Right lobe of liver (tissue), 6 donors: Measurements from ENCODE around the gene ADH1C. TPM values are rescaled to one million over a fixed set of nuclear protein-coding genes. Genes with fewer than 3 reads are reported as not detected.
"Not testable (repeated sequence)": the region's sequence is repeated elsewhere in the genome, so short reads cannot be mapped to it uniquely, and the experiment has no call there.

Experiments
- ATAC-seq, 4 donors: fragments of 200-7000 bp; cut with Tn5 transposase; one replicate each; pipeline ENCODE4 v1.9.1; 2020; ENCODE audit warnings: mild to moderate bottlenecking in 4 of 4, moderate library complexity in 4 of 4
- DNase-seq, 3 donors: peaks; one replicate each; pipeline ENCODE4 v3.0.0-alpha.2; 2020
- H3K27ac ChIP-seq, 3 donors: fragments of 200-600 bp; one replicate each; pipeline ENCODE4 v1.8.0; 2022
- H3K27me3 ChIP-seq, 2 donors: fragments of 200-600 bp; one replicate each; pipeline ENCODE4 v1.8.0; 2022
- H3K36me3 ChIP-seq, 4 donors: fragments of 200-600 bp; sonication (generic) in 1 of 4; one replicate each; pipeline versions ENCODE4 v1.5.1 to v1.8.0; 2017 to 2022; ENCODE audit warnings: control low read depth in 1 of 4
- H3K4me1 ChIP-seq, 4 donors: fragments of 200-600 bp; sonication (generic) in 1 of 4; one replicate each; pipeline versions ENCODE4 v1.5.1 to v1.8.0; 2017 to 2022; ENCODE audit warnings: control low read depth in 1 of 4
- H3K4me3 ChIP-seq, 3 donors: fragments of 200-600 bp; one replicate each; pipeline ENCODE4 v1.8.0; 2022
- H3K9me3 ChIP-seq, 4 donors: fragments of 200-600 bp; sonication (generic) in 1 of 4; one replicate each; pipeline versions ENCODE4 v1.5.1 to v1.8.0; 2017 to 2022; ENCODE audit warnings: control low read depth in 1 of 4
- POLR2A ChIP-seq: fragments of 450-650 bp; IDR thresholded peaks from one replicate; pipeline ENCODE4 v1.6.1; 2017; ENCODE audit warnings: antibody characterized with exemption, mild to moderate bottlenecking
- WGBS: methylation state at CpG from one replicate; pipeline ENCODE4 v1.1.6; 2018; ENCODE audit warnings: low coverage, low lambda C conversion rate; ENCODE audit not compliant: insufficient coverage; ENCODE audit errors: missing lambda C conversion rate; 5-methylcytosine and 5-hydroxymethylcytosine counted together
- intact Hi-C, 2 donors: fragments of 100-400 bp; cut with DNase I; formaldehyde crosslinking; loops; one replicate each; pipeline versions ENCODE4 v1.11.2 to v1.14.1; 2022
- total RNA-seq, 6 experiments: library from RNA; depleted of rRNA in 2 of 6; stranded (reverse); fragments of >200 nt in 2 of 6; fragmentation: NEBNext Ultra II Directional in 3 of 6; extraction: Animal tissue kit (Norgen Biotek cat#: 25700) in 3 of 6; gene quantifications; one replicate each; pipeline versions ENCODE4 v1.1.0 to v1.2.4, GENCODE V29; 2016 to 2023
- TF ChIP-seq, protein P1 (sequence below), 4 donors: fragments of 200-600 bp in 3 of 4; fragments of 450-650 bp in 1 of 4; IDR thresholded peaks; one replicate each; pipeline versions ENCODE4 v1.5.1 to v1.8.0; 2016 to 2022; ENCODE audit warnings: antibody characterized with exemption in 4 of 4, mild to moderate bottlenecking in 2 of 4
- donor health status: DM: no; HTN: yes; CAD: no.
- donor health status: DM: no; HTN: no; CAD: no.
- donor health status: DM: no; HTN: no; CAD: no.
- donor health status: DM: no; HTN: yes; CAD: no.
- donor health status: DM: no; HTN: yes; CAD: no.

ADH1C gene
- total RNA-seq, 6 experiments from 2014 or later: 187 to 684 (median 490) TPM

DNA sequence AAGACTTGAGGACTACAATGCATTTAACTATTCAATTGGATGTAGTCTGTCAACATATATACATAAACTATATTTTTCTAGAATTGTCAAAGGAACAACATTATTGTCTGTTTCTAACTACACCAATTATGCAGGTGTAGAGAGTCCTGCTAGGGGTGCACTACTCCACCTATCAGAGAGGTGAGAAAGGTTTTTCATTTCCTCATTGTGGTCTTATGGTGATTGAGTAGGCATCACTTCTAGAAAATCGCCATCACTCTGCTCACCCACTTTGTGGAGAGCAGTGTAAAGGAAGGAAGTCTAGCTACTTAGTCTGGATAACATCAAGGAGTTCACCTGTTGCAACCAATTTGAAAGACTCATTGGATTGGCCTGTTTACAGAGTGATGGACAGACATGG lies 4.4 kb upstream of the ADH1C start:
- no peak for ATAC-seq
- 62% methylated on average over 1 of the region's 1 CpG for WGBS
- TF ChIP-seq POLR2A: no peak
- TF ChIP-seq, protein P1, sequence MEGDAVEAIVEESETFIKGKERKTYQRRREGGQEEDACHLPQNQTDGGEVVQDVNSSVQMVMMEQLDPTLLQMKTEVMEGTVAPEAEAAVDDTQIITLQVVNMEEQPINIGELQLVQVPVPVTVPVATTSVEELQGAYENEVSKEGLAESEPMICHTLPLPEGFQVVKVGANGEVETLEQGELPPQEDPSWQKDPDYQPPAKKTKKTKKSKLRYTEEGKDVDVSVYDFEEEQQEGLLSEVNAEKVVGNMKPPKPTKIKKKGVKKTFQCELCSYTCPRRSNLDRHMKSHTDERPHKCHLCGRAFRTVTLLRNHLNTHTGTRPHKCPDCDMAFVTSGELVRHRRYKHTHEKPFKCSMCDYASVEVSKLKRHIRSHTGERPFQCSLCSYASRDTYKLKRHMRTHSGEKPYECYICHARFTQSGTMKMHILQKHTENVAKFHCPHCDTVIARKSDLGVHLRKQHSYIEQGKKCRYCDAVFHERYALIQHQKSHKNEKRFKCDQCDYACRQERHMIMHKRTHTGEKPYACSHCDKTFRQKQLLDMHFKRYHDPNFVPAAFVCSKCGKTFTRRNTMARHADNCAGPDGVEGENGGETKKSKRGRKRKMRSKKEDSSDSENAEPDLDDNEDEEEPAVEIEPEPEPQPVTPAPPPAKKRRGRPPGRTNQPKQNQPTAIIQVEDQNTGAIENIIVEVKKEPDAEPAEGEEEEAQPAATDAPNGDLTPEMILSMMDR (IDR thresholded peaks at IDR 0.05): no peak

DNA sequence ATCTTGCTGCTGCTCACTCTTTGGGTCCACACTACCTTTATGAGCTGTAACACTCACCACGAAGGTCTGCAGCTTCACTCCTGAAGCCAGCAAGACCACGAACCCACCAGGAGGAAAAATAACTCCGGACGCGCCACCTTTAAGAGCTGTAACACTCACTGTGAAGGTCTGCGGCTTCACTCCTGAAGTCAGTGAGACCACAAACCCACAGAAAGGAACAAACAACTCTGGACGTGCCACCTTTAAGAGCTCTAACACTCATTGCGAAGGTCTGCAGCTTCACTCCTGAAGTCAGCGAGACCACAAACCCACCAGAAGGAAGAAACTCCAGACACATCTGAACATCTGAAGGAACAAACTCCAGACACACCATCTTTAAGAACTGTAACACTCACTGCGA lies 3.6 kb upstream of the ADH1C start:
- H3K36me3 ChIP-seq, H3K9me3 ChIP-seq, H3K27me3 ChIP-seq, H3K4me3 ChIP-seq, ATAC-seq, intact Hi-C loops, H3K27ac ChIP-seq, DNase-seq: not testable (repeated sequence)
- WGBS: 58% methylated on average over 8 of the region's 10 CpGs
- H3K4me1 ChIP-seq: peaks cover 0 to 13% (median 0%) of the 10 kb centered on the region in 4 donors

More for the DNA sequence above, 4.4 kb upstream of the ADH1C start:
- Histone ChIP-seq H3K4me1 (peaks cover 0 to 13% (median 0%) of the 10 kb centered on the region in 4 donors), H3K27ac (no peak overlapping the region), H3K36me3 (no peaks in the 10 kb centered on the region), H3K27me3 (no peaks in the 10 kb centered on the region), H3K4me3 (no peak overlapping the region), H3K9me3 (no peaks in the 10 kb centered on the region)
- no peak for DNase-seq
- intact Hi-C loops: no loop called here

DNA sequence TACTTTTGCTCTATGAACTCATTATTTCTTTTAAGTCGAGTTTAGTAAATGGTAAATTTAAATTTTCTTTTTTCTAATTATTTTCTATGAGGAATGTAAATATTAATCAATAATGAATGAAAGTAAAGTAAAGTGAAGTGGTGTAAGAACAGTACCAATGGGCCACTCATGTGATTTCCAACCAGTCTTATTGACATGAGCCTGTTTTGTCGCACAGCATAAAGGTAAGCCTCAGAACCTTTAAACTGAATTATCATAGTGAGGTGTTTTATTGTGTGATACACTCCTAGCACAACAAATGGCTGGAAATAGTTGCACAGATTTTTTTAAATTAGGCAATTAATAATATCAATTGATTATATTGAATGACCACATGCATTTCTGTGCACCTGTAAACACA lies 1.1 kb downstream of the ADH1C start:
- TF ChIP-seq, protein P1 (IDR thresholded peaks at IDR 0.05): no peak
- no peak for TF ChIP-seq POLR2A
- H3K9me3 ChIP-seq: no peaks in the 10 kb centered on the region
- 30% methylated on average over 2 of the region's 2 CpGs for WGBS
- no peaks in the 10 kb centered on the region for H3K27me3 ChIP-seq
- peak overlapping the region in 2 of 3 donors; percentile 73 to 74 for H3K27ac ChIP-seq
- ATAC-seq: peak in 3 of 4 donors; percentile 34 to 53 (median 46)
- peaks cover 0 to 33% (median 3%) of the 10 kb centered on the region in 4 donors for H3K36me3 ChIP-seq
- intact Hi-C loops: no loop called here
- peak overlapping the region; percentile 10 to 59 (median 45) for H3K4me3 ChIP-seq
- no peak for DNase-seq
- H3K4me1 ChIP-seq: peaks cover 0 to 18% (median 0%) of the 10 kb centered on the region in 4 donors

DNA sequence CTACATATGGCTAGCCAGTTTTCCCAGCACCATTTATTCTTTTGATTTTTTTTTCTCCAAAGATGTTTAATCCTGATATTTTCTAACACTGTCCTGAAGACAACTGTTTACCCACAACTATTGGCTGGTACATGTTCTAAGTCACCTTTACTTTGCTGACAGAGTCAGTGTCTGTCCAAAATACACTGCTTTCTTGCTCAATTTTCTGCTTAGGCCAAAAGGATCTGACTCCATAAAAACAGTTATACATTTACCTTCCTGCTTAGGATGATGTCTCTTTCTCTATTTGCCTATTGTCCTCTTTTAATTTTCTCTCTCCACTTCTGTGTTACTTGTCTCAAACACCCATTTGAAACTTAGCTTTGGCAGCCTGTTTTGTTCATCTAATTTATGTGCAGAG lies 3.2 kb downstream of the ADH1C start:
- peaks cover 0 to 15% (median 0%) of the 10 kb centered on the region in 4 donors for H3K4me1 ChIP-seq
- TF ChIP-seq, protein P1 (IDR thresholded peaks at IDR 0.05): no peak
- peak; percentile 26 for TF ChIP-seq POLR2A
- DNase-seq (no peak), ATAC-seq (peak; percentile 51 to 79 (median 74))
- no peaks in the 10 kb centered on the region for H3K27me3 ChIP-seq
- peaks cover 0 to 54% (median 14%) of the 10 kb centered on the region in 4 donors for H3K36me3 ChIP-seq
- H3K27ac ChIP-seq: peak overlapping the region in 2 of 3 donors; percentile 73 to 74
- peak overlapping the region in 2 of 3 donors; percentile 45 to 59 for H3K4me3 ChIP-seq
- no peaks in the 10 kb centered on the region for H3K9me3 ChIP-seq
- intact Hi-C loops: no loop called here

DNA sequence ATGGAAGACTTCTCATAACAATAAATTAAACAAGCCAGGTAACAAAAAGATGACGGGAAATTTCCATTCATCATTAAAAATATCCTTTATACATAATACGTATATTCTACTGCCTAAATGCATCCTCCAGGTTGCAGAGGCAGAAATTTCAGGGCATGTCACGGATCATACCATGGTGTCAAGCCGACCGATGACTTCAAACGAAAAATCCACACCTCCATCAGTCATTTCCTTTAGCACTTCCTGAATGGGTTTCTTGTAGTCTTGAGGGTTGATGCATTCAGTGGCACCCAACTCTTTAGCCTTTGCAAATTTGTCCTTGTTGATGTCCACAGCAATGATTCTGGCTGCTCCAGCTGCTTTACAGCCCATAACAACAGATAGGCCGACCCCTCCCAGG lies 9.9 kb downstream of the ADH1C start:
- H3K27ac ChIP-seq, H3K9me3 ChIP-seq, intact Hi-C loops, H3K4me1 ChIP-seq, H3K27me3 ChIP-seq, H3K4me3 ChIP-seq, DNase-seq: not testable (repeated sequence)
- WGBS: 79% methylated on average over 7 of the region's 7 CpGs
- ATAC-seq: peak in 3 of 4 donors; percentile 12 to 26 (median 12)
- peaks cover 0 to 100% (median 43%) of the 10 kb centered on the region in 4 donors for H3K36me3 ChIP-seq

DNA sequence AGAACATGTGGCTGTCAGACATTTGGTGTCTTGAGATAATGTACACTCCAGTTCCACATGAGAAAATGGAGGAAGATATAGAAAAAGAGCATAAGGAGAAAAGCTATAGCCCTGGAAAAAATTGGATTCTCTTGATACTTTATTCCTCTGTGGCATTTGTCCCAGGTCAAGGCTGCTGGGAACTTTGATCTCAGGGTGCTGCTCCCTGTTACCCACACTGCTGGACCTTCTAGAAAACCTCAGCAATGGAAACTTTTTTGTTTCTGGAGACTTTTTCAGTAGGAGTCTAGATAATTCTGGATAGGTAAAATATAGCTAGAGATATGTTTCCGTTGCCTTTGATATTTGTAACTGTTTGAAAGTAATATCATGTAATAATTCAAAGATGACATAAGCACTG lies 11.1 kb downstream of the ADH1C start:
- intact Hi-C loops: no loop called here
- no peak overlapping the region for H3K27ac ChIP-seq
- ATAC-seq: no peak

More for the DNA sequence above, 11.1 kb downstream of the ADH1C start:
- Histone ChIP-seq H3K4me1 (peaks cover 0 to 4% (median 0%) of the 10 kb centered on the region in 4 donors), H3K36me3 (peaks cover 0 to 100% (median 40%) of the 10 kb centered on the region in 4 donors), H3K4me3 (no peak overlapping the region), H3K27me3 (no peaks in the 10 kb centered on the region), H3K9me3 (no peaks in the 10 kb centered on the region)
- DNase-seq: no peak
- WGBS: 56% methylated on average over 1 of the region's 1 CpG
- TF ChIP-seq POLR2A: no peak
- TF ChIP-seq, protein P1 (IDR thresholded peaks at IDR 0.05): no peak
